Measurements from ENCODE around the gene MTCH1.

DNA sequence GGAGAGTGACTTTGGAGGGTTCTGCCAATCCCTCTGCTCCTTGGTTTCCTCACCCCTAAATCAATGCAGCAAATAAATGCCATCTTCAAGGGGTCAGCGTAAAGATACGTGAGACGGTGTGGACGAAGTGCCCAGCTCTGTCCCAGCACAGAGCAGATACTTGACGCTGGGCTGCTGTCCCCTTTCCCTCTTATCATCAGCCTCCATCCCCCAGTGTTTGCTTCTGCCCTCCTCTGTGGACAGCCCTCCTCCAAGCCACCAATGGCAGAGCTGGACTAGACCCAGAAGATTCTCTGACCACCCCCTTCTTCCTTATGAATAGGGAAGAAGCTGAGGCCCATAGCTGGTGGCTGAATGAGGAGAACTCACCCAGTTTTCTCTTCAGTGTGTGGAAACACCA lies 49.2 kb downstream of the MTCH1 start:
- TF ChIP-seq, protein P1, sequence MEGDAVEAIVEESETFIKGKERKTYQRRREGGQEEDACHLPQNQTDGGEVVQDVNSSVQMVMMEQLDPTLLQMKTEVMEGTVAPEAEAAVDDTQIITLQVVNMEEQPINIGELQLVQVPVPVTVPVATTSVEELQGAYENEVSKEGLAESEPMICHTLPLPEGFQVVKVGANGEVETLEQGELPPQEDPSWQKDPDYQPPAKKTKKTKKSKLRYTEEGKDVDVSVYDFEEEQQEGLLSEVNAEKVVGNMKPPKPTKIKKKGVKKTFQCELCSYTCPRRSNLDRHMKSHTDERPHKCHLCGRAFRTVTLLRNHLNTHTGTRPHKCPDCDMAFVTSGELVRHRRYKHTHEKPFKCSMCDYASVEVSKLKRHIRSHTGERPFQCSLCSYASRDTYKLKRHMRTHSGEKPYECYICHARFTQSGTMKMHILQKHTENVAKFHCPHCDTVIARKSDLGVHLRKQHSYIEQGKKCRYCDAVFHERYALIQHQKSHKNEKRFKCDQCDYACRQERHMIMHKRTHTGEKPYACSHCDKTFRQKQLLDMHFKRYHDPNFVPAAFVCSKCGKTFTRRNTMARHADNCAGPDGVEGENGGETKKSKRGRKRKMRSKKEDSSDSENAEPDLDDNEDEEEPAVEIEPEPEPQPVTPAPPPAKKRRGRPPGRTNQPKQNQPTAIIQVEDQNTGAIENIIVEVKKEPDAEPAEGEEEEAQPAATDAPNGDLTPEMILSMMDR (conservative IDR thresholded peaks at IDR 0.05; ENCODE audit: low read depth in 2 of 2), result no peak
- no peak for TF ChIP-seq EZH2 (IDR thresholded peaks at IDR 0.05; ENCODE audit: low read depth, unreplicated experiment)
- TF ChIP-seq ZNF114 (CRISPR knock-in tag; IDR thresholded peaks at IDR 0.05), result no peak
- TF ChIP-seq, protein P2, sequence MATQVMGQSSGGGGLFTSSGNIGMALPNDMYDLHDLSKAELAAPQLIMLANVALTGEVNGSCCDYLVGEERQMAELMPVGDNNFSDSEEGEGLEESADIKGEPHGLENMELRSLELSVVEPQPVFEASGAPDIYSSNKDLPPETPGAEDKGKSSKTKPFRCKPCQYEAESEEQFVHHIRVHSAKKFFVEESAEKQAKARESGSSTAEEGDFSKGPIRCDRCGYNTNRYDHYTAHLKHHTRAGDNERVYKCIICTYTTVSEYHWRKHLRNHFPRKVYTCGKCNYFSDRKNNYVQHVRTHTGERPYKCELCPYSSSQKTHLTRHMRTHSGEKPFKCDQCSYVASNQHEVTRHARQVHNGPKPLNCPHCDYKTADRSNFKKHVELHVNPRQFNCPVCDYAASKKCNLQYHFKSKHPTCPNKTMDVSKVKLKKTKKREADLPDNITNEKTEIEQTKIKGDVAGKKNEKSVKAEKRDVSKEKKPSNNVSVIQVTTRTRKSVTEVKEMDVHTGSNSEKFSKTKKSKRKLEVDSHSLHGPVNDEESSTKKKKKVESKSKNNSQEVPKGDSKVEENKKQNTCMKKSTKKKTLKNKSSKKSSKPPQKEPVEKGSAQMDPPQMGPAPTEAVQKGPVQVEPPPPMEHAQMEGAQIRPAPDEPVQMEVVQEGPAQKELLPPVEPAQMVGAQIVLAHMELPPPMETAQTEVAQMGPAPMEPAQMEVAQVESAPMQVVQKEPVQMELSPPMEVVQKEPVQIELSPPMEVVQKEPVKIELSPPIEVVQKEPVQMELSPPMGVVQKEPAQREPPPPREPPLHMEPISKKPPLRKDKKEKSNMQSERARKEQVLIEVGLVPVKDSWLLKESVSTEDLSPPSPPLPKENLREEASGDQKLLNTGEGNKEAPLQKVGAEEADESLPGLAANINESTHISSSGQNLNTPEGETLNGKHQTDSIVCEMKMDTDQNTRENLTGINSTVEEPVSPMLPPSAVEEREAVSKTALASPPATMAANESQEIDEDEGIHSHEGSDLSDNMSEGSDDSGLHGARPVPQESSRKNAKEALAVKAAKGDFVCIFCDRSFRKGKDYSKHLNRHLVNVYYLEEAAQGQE (IDR thresholded peaks at IDR 0.05; ENCODE audit: unreplicated experiment), result no peak
- TF ChIP-seq EZH2phosphoT487 (IDR thresholded peaks at IDR 0.05; ENCODE audit: unreplicated experiment), result no peak
- TF ChIP-seq POLR2AphosphoS5 (IDR thresholded peaks at IDR 0.05; ENCODE audit: low read depth), result no peak
- TF ChIP-seq NANOG (IDR thresholded peaks at IDR 0.05; ENCODE audit: borderline replicate concordance), result no peak
- no peak for TF ChIP-seq CREB1 (CRISPR knock-in tag; IDR thresholded peaks at IDR 0.05; ENCODE audit: low read depth)
- no peak for TF ChIP-seq JUNB (IDR thresholded peaks at IDR 0.05; ENCODE audit: unreplicated experiment)
- TF ChIP-seq, protein P3, sequence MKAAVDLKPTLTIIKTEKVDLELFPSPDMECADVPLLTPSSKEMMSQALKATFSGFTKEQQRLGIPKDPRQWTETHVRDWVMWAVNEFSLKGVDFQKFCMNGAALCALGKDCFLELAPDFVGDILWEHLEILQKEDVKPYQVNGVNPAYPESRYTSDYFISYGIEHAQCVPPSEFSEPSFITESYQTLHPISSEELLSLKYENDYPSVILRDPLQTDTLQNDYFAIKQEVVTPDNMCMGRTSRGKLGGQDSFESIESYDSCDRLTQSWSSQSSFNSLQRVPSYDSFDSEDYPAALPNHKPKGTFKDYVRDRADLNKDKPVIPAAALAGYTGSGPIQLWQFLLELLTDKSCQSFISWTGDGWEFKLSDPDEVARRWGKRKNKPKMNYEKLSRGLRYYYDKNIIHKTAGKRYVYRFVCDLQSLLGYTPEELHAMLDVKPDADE (IDR thresholded peaks at IDR 0.05), result no peak
- no peak for TF ChIP-seq ZNF331 (CRISPR knock-in tag; IDR thresholded peaks at IDR 0.05; ENCODE audit: low read depth)
- TF ChIP-seq STAT1 (IDR thresholded peaks at IDR 0.05; ENCODE audit: unreplicated experiment), result no peak
- TF ChIP-seq, protein P4, sequence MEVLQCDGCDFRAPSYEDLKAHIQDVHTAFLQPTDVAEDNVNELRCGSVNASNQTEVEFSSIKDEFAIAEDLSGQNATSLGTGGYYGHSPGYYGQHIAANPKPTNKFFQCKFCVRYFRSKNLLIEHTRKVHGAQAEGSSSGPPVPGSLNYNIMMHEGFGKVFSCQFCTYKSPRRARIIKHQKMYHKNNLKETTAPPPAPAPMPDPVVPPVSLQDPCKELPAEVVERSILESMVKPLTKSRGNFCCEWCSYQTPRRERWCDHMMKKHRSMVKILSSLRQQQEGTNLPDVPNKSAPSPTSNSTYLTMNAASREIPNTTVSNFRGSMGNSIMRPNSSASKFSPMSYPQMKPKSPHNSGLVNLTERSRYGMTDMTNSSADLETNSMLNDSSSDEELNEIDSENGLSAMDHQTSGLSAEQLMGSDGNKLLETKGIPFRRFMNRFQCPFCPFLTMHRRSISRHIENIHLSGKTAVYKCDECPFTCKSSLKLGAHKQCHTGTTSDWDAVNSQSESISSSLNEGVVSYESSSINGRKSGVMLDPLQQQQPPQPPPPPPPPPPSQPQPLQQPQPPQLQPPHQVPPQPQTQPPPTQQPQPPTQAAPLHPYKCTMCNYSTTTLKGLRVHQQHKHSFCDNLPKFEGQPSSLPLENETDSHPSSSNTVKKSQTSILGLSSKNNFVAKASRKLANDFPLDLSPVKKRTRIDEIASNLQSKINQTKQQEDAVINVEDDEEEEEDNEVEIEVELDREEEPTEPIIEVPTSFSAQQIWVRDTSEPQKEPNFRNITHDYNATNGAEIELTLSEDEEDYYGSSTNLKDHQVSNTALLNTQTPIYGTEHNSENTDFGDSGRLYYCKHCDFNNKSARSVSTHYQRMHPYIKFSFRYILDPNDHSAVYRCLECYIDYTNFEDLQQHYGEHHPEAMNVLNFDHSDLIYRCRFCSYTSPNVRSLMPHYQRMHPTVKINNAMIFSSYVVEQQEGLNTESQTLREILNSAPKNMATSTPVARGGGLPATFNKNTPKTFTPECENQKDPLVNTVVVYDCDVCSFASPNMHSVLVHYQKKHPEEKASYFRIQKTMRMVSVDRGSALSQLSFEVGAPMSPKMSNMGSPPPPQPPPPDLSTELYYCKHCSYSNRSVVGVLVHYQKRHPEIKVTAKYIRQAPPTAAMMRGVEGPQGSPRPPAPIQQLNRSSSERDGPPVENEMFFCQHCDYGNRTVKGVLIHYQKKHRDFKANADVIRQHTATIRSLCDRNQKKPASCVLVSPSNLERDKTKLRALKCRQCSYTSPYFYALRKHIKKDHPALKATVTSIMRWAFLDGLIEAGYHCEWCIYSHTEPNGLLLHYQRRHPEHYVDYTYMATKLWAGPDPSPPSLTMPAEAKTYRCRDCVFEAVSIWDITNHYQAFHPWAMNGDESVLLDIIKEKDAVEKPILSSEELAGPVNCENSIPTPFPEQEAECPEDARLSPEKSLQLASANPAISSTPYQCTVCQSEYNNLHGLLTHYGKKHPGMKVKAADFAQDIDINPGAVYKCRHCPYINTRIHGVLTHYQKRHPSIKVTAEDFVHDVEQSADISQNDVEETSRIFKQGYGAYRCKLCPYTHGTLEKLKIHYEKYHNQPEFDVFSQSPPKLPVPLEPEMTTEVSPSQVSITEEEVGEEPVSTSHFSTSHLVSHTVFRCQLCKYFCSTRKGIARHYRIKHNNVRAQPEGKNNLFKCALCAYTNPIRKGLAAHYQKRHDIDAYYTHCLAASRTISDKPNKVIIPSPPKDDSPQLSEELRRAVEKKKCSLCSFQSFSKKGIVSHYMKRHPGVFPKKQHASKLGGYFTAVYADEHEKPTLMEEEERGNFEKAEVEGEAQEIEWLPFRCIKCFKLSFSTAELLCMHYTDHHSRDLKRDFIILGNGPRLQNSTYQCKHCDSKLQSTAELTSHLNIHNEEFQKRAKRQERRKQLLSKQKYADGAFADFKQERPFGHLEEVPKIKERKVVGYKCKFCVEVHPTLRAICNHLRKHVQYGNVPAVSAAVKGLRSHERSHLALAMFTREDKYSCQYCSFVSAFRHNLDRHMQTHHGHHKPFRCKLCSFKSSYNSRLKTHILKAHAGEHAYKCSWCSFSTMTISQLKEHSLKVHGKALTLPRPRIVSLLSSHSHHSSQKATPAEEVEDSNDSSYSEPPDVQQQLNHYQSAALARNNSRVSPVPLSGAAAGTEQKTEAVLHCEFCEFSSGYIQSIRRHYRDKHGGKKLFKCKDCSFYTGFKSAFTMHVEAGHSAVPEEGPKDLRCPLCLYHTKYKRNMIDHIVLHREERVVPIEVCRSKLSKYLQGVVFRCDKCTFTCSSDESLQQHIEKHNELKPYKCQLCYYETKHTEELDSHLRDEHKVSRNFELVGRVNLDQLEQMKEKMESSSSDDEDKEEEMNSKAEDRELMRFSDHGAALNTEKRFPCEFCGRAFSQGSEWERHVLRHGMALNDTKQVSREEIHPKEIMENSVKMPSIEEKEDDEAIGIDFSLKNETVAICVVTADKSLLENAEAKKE (CRISPR knock-in tag; IDR thresholded peaks at IDR 0.05), result no peak
